ENCODE measurements around the gene FGB. TPM values are rescaled to one million over a fixed set of nuclear protein-coding genes. Genes with fewer than 3 reads are reported as not detected.
A peak's percentile ranks its signal among the peaks of the same experiment; 100 is the strongest.

The FGB gene
- total and polyA plus RNA-seq, 2 of the 13 experiments (the other 11 are each of a cell fraction or from before 2014, with no cell fraction given): 226 to 784 TPM

- no peak for ATAC-seq
Measured at GRCh38 chr4:154565704-154566103, 2.9 kb downstream of the FGB start.

GRCh38 chr4:154566639-154567204 lies 3.9 kb downstream of the FGB start:
- H3K27me3 ChIP-seq (ENCODE audit: control insufficient read depth in 1 of 2, insufficient read depth in 2 of 2, low read length in 2 of 2): no peaks in the 10 kb centered on the region; a peak in 1 of 5 replicates
- H3K4me2 ChIP-seq (ENCODE audit: low read depth, low read length): no peak overlapping the region
- TF ChIP-seq RFXANK (CRISPR knock-in tag; IDR thresholded peaks at IDR 0.05) (no peak), NCOA1 (CRISPR knock-in tag; IDR thresholded peaks at IDR 0.05) (no peak), AGO2 (optimal IDR thresholded peaks at IDR 0.05; ENCODE audit: low read depth, low read length) (peak; percentile 6), ZXDC (CRISPR knock-in tag; IDR thresholded peaks at IDR 0.05) (no peak), ZNF205 (CRISPR knock-in tag; IDR thresholded peaks at IDR 0.05) (no peak), HNF4A (CRISPR knock-in tag; IDR thresholded peaks at IDR 0.05) (no peak)
- no TSS peak for BruUV-seq (replicated peaks)
- intact Hi-C loops (cut with micrococcal nuclease; ENCODE audit: unreplicated experiment) (no loop called here), in situ Hi-C loops (cut with HindIII; ENCODE audit: extremely low pct_ligation_motif_present, low pct_unique_long_range_greater_than_20kb) (no loop called here)
- H3K4me1 ChIP-seq (ENCODE audit: insufficient read depth, low read length): peaks cover 22% of the 10 kb centered on the region
- no peak overlapping the region for H3K4me3 ChIP-seq (replicated peaks in 1 of 3; ENCODE audit: insufficient read depth in 1 of 3, low read depth in 2 of 3, low read length in 3 of 3)
- no peak for FAIRE-seq
- ChIA-PET POLR2A (interaction anchor here (1.5 to 2.5 kb wide), 3 partner anchors 14 to 51 kb away, joined by 4 to 9 read pairs (median 5); partner anchors contain the start of gene FGG), CTCF (ENCODE audit: low intra/inter-chr PET ratio, low total read pairs) (no interaction called here)
- H3K79me2 ChIP-seq (ENCODE audit: insufficient read depth, low read length): peaks cover 8% of the 10 kb centered on the region
- H3K27ac ChIP-seq (ENCODE audit: extremely low read length, insufficient read depth, low read length): no peak overlapping the region
- H2AFZ ChIP-seq (ENCODE audit: low read length): no peak overlapping the region
- WGBS (ENCODE audit: low lambda C conversion rate): 93% methylated on average over 5 of the region's 5 CpGs
- no peak for DNase-seq (ENCODE audit: low spot score)
- ATAC-seq: no peak
- H4K20me1 ChIP-seq (ENCODE audit: insufficient read depth, low read length): no peaks in the 10 kb centered on the region
- H3K36me3 ChIP-seq (replicated peaks in 1 of 2; ENCODE audit: control insufficient read depth in 1 of 2, insufficient read depth in 2 of 2, low read length in 2 of 2): peaks cover 0 to 4% of the 10 kb centered on the region in 2 experiments; a peak in 1 of 5 replicates
- H3K9me3 ChIP-seq (ENCODE audit: low read length): no peaks in the 10 kb centered on the region
- no peak overlapping the region for H3K9ac ChIP-seq (ENCODE audit: insufficient read depth, low read depth, low read length)

More at GRCh38 chr4:154565704-154566103, 2.9 kb downstream of the FGB start:
- H2AFZ ChIP-seq (ENCODE audit: low read length): no peak overlapping the region
- DNase-seq (ENCODE audit: low spot score) (no peak), FAIRE-seq (no peak)
- POLR2A ChIA-PET: interaction anchor here (1.2 to 2.2 kb wide), 4 partner anchors 20 to 52 kb away, joined by 3 to 12 read pairs (median 8); partner anchors contain the start of gene FGG
- H3K4me2 ChIP-seq (ENCODE audit: low read depth, low read length): no peak overlapping the region
- no peak overlapping the region for H3K27ac ChIP-seq (ENCODE audit: extremely low read length, insufficient read depth, low read length)
- no peaks in the 10 kb centered on the region for H3K9me3 ChIP-seq (ENCODE audit: low read length)
- no TSS peak for BruUV-seq (replicated peaks)
- H3K27me3 ChIP-seq (ENCODE audit: control insufficient read depth in 1 of 2, insufficient read depth in 2 of 2, low read length in 2 of 2): no peaks in the 10 kb centered on the region; a peak in 1 of 5 replicates
- intact Hi-C loops (cut with micrococcal nuclease; ENCODE audit: unreplicated experiment) (loop anchor here (1.0 kb wide), 1 partner anchor 27 kb away; no protein-coding TSS in a partner anchor), in situ Hi-C loops (cut with HindIII; ENCODE audit: extremely low pct_ligation_motif_present, low pct_unique_long_range_greater_than_20kb) (no loop called here)
- no peak for TF ChIP-seq STAT5B (CRISPR knock-in tag; IDR thresholded peaks at IDR 0.05)
- peak; percentile 58; the same call in 1 of the 2 replicates for TF ChIP-seq RBFOX2 (IDR thresholded peaks at IDR 0.05; ENCODE audit: low read depth, low read length)
- no peak overlapping the region for H3K9ac ChIP-seq (ENCODE audit: insufficient read depth, low read depth, low read length)
- H3K79me2 ChIP-seq (ENCODE audit: insufficient read depth, low read length): peaks cover 8% of the 10 kb centered on the region
- H3K36me3 ChIP-seq (replicated peaks in 1 of 2; ENCODE audit: control insufficient read depth in 1 of 2, insufficient read depth in 2 of 2, low read length in 2 of 2): peaks cover 0 to 4% of the 10 kb centered on the region in 2 experiments; a peak in 1 of 5 replicates
- H4K20me1 ChIP-seq (ENCODE audit: insufficient read depth, low read length): no peaks in the 10 kb centered on the region
- no peak overlapping the region for H3K4me3 ChIP-seq (replicated peaks in 1 of 3; ENCODE audit: insufficient read depth in 1 of 3, low read depth in 2 of 3, low read length in 3 of 3)
- CTCF ChIA-PET (ENCODE audit: low intra/inter-chr PET ratio, low total read pairs): no interaction called here
- 99% methylated on average over 6 of the region's 6 CpGs for WGBS (ENCODE audit: low lambda C conversion rate)
- peaks cover 32% of the 10 kb centered on the region for H3K4me1 ChIP-seq (ENCODE audit: insufficient read depth, low read length)
